Cardiac muscle cell (in vitro differentiated cells and primary cell): ENCODE data around the gene FAF1. TPM values are rescaled to one million over a fixed set of nuclear protein-coding genes. Genes with fewer than 3 reads are reported as not detected.
"Not testable (repeated sequence)": the region's sequence is repeated elsewhere in the genome, so short reads cannot be mapped to it uniquely, and the experiment has no call there.

Source experiments
- DNase-seq, 2 donors: peaks; one replicate each; pipeline versions ENCODE4 v3.0.0 to v3.0.0-alpha.2; 2010 to 2017; ENCODE audit warnings: low read depth in 1 of 2, low spot score in 1 of 2
- H3K27ac ChIP-seq: fragments of 200-600 bp; sonication (generic); 2 replicates; pipeline ENCODE4 v1.5.1; 2016
- H3K27me3 ChIP-seq: fragments of 200-600 bp; sonication (generic); 2 replicates; pipeline ENCODE4 v1.6.0; 2016; ENCODE audit warnings: control low read depth
- H3K36me3 ChIP-seq: fragments of 200-600 bp; sonication (generic); 2 replicates; pipeline ENCODE4 v1.5.1; 2016; ENCODE audit warnings: control low read depth
- H3K4me1 ChIP-seq: fragments of 200-600 bp; sonication (generic); 2 replicates; pipeline ENCODE4 v1.8.1; 2017; ENCODE audit warnings: low read depth, mild to moderate bottlenecking, mixed run types
- H3K4me3 ChIP-seq: fragments of 200-600 bp; sonication (generic); 2 replicates; pipeline ENCODE4 v1.5.1; 2016; ENCODE audit warnings: mild to moderate bottlenecking
- H3K9me3 ChIP-seq: fragments of 200-600 bp; sonication (generic); 2 replicates; pipeline ENCODE4 v1.5.1; 2017; ENCODE audit warnings: low read depth, mild to moderate bottlenecking, control low read depth
- polyA plus RNA-seq: library from polyadenylated mRNA; unstranded; fragments of >200 nt; fragmentation: Nextera tagmentation; extraction: Ambion mirVana; gene quantifications from 2 replicates; pipeline ENCODE4 v1.2.1, GENCODE V29; 2016
- total RNA-seq: library from RNA; depleted of rRNA; stranded (reverse); fragments of >200 nt; gene quantifications from 2 replicates; pipeline ENCODE4 v1.2.3, GENCODE V29; 2016
- TF ChIP-seq, protein P1 (sequence below): IDR thresholded peaks from 2 replicates; pipeline ENCODE4 v1.5.1; 2012; ENCODE audit warnings: low read depth, mild to moderate bottlenecking, low read length

FAF1 gene
- total and polyA plus RNA-seq, 2 experiments from 2014 or later = 24.3 to 76.7 TPM

DNA sequence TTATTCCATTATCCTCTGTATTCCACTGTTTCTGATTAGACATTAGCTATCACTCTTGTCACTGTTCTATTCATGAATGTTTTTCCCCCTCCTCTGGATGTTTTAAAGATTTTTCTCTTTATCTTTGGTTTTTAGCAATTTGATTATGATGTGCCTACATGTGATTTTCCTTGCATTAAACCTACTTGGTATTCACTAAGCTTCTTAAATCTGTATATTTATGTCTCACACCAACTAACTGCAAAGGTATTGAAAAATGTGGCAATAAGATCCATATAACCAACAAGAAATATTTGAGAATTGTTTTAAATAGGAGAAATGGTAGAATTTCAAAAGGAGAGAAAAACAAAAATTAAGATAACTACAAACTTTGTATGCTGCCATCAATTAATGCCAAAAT is 25.2 kb downstream of the FAF1 start:
- no peak for DNase-seq
- TF ChIP-seq, protein P1, sequence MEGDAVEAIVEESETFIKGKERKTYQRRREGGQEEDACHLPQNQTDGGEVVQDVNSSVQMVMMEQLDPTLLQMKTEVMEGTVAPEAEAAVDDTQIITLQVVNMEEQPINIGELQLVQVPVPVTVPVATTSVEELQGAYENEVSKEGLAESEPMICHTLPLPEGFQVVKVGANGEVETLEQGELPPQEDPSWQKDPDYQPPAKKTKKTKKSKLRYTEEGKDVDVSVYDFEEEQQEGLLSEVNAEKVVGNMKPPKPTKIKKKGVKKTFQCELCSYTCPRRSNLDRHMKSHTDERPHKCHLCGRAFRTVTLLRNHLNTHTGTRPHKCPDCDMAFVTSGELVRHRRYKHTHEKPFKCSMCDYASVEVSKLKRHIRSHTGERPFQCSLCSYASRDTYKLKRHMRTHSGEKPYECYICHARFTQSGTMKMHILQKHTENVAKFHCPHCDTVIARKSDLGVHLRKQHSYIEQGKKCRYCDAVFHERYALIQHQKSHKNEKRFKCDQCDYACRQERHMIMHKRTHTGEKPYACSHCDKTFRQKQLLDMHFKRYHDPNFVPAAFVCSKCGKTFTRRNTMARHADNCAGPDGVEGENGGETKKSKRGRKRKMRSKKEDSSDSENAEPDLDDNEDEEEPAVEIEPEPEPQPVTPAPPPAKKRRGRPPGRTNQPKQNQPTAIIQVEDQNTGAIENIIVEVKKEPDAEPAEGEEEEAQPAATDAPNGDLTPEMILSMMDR = no peak

DNA sequence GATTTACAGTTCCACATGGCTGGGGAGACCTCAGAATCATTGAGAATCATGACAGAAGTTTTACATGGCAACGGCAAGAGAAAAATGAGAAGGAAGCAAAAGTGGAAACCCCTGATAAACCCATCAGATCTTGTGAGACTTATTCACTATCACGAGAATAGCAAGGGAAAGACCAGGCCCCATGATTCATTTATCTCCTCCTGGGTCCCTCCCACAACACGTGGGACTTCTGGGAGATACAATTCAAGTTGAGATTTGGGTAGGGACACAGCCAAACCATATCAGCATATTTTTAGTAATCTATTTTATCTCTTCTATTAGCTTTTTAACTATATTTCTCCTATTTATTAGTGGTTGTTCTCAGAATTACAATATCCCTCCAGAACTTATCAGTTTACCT is 26.3 kb downstream of the FAF1 start:
- H3K27me3 ChIP-seq, H3K4me1 ChIP-seq: not testable (repeated sequence)

More for the DNA sequence above, 25.2 kb downstream of the FAF1 start:
- H3K4me3 ChIP-seq = no peak overlapping the region
- H3K27ac ChIP-seq = no peak overlapping the region
- H3K4me1 ChIP-seq = no peaks in the 10 kb centered on the region
- no peaks in the 10 kb centered on the region for H3K27me3 ChIP-seq
- no peaks in the 10 kb centered on the region for H3K9me3 ChIP-seq
- H3K36me3 ChIP-seq = no peaks in the 10 kb centered on the region

DNA sequence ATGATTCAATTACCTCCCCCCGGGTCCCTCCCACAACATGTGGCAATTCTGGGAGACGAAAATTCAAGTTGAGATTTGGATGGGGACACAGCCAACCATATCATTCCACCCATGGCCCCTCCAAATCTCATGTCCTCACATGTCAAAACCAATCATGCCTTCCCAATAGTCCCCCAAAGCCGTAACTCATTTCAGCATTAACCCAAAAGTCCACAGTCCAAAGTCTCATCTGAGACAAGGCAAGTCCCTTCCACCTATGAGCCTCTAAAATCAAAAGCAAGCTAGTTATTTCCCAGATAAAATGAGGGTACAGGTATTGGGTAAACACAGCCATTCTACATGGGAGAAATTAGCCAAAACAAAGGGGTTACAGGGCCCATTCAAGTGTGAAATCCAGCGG is 28.0 kb downstream of the FAF1 start:
- H3K27ac ChIP-seq, DNase-seq, H3K9me3 ChIP-seq, H3K36me3 ChIP-seq, H3K4me1 ChIP-seq, H3K27me3 ChIP-seq, H3K4me3 ChIP-seq: not testable (repeated sequence)

More for the DNA sequence above, 26.3 kb downstream of the FAF1 start:
- H3K4me3 ChIP-seq, H3K9me3 ChIP-seq, H3K27ac ChIP-seq, H3K36me3 ChIP-seq, DNase-seq: not testable (repeated sequence)

DNA sequence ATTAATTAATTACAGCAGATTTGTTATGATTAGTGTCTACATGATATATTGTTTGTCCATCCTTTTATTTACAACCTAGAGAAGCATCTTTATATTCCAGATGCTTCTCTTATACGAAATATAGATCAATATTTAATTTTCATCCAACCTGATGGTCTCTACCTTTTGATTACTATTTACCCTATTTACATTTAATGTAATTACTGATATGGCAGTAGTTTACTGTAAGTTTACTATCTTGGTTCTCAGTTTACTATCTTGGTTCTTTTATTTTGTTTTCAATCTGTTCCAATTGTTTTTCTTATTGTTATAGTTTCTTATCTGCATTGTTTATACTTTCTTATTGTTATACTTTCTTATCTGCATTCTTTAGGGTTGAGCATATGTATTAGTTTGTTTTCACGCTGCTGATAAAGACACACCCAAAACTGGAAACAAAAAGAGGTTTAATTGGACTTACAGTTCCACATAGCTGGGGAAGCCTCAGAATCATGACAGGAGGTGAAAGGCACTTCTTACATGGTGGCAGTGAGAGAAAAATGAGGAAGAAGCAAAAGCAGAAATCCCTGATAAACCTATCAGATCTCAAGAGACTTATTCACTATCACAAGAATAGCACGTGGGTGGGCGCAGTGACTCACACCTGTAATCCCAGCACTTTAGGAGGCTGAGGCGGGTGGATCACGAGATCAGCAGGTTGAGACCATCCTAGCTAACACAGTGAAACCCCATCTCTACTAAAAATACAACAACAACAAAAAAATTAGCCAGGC is 28.9 kb downstream of the FAF1 start:
- H3K27ac ChIP-seq = no peak overlapping the region
- DNase-seq = no peak
- no peaks in the 10 kb centered on the region for H3K4me1 ChIP-seq
- H3K36me3 ChIP-seq = no peaks in the 10 kb centered on the region
- H3K4me3 ChIP-seq = no peak overlapping the region
- TF ChIP-seq, protein P1 = no peak
- no peaks in the 10 kb centered on the region for H3K27me3 ChIP-seq
- H3K9me3 ChIP-seq = no peaks in the 10 kb centered on the region

DNA sequence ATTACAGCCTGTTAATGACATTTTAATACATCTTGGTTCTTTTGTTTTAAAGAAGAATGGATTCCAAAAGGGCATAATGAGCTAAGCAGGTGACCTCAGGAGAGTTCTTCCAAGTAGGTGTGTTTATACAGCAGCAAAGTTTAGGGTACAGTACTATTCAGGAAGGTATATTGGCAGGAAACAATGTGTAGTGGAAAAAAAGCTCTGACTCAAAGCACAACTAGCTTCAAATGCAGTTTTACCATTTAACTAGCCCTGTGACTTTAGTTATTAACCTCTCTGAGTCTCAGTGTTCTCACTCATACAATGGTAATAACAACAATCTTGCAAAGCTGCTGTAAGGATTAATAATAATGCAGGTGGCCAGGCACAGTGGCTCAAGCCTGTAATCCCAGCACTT is 29.9 kb downstream of the FAF1 start:
- DNase-seq = no peak
- no peaks in the 10 kb centered on the region for H3K27me3 ChIP-seq
- H3K4me1 ChIP-seq = no peaks in the 10 kb centered on the region
- TF ChIP-seq, protein P1 = no peak
- no peaks in the 10 kb centered on the region for H3K9me3 ChIP-seq
- no peak overlapping the region for H3K27ac ChIP-seq
- H3K4me3 ChIP-seq = no peak overlapping the region
- H3K36me3 ChIP-seq = no peaks in the 10 kb centered on the region

DNA sequence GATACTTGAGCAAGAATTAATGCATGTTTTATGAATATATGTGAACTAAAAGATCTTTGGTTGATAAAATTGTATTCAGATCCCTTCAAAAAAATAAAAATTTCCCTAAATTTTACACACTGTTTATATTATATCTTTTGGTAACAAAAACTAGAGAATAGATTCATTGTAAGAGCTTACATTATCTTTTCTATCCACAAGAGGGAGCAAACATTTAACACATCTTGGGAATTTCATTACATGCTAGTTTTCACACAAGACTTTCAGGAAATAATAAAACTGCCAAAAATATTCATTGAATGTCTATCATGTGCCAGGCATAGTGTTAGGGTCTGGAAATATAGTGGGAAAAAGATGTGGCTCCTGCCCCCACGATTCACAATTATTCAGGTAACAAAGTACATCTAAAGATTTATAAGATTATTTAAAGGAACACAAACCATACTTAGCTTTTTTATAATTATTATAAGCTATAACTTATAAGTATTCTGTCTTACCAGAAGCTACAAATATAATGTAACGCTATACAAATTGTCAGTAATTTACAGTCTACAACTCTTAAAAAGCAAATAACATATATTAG is 30.6 kb downstream of the FAF1 start:
- H3K27ac ChIP-seq = no peak overlapping the region
- peak; percentile 5 to 64 for DNase-seq
- no peak overlapping the region for H3K4me3 ChIP-seq
- H3K27me3 ChIP-seq = no peaks in the 10 kb centered on the region
- no peaks in the 10 kb centered on the region for H3K9me3 ChIP-seq
- no peaks in the 10 kb centered on the region for H3K36me3 ChIP-seq
- no peaks in the 10 kb centered on the region for H3K4me1 ChIP-seq
- TF ChIP-seq, protein P1 = peak; percentile 54
